A673 (cell line): ENCODE results near the gene TMEM161A. TPM values are rescaled to one million over a fixed set of nuclear protein-coding genes. Genes with fewer than 3 reads are reported as not detected.

Experiments
- BruUV-seq: library from RNA; stranded (reverse); fragments of 400-500 nt; replicated peaks from 2 replicates; lab custom pipeline; 2021; lab: Mats Ljungman, UMichigan
- CTCF ChIA-PET: fragments of 300-600 bp; sonication (Branson Sonifier 250); formaldehyde crosslinking; loops from one replicate; lab custom pipeline; 2022; ENCODE audit warnings: antibody characterized with exemption; lab: Charles Lee
- POLR2A ChIA-PET: fragments of 300-600 bp; sonication (Branson Sonifier 250); formaldehyde crosslinking; loops from one replicate; lab custom pipeline; 2022; ENCODE audit warnings: antibody characterized with exemption; ENCODE audit not compliant: low non-redundant PET; lab: Charles Lee
- DNase-seq: peaks from one replicate; pipeline ENCODE4 v3.0.0-alpha.2; 2015; ENCODE audit warnings: low spot score
- H3K27ac ChIP-seq: fragments of 200-600 bp; sonication (generic); 2 replicates; pipeline ENCODE4 v1.5.1; 2016; ENCODE audit warnings: mixed run types, low read depth, mild to moderate bottlenecking, mixed read lengths, antibody characterized with exemption, low read length; ENCODE audit not compliant: poor library complexity, severe bottlenecking
- H3K27me3 ChIP-seq: fragments of 200-600 bp; sonication (generic); replicated peaks from 2 replicates; pipeline ENCODE4 v1.6.1; 2017; ENCODE audit warnings: mixed run types, low read depth, mild to moderate bottlenecking, mixed read lengths, antibody characterized with exemption, low read length; ENCODE audit not compliant: insufficient read depth, poor library complexity
- H3K36me3 ChIP-seq: fragments of 200-600 bp; sonication (generic); 2 replicates; pipeline ENCODE4 v1.6.1; 2016; ENCODE audit warnings: mixed run types, mild to moderate bottlenecking, mixed read lengths, antibody characterized with exemption, low read length; ENCODE audit not compliant: insufficient read depth, poor library complexity, severe bottlenecking
- H3K4me1 ChIP-seq: fragments of 200-600 bp; sonication (generic); 2 replicates; pipeline ENCODE4 v1.6.1; 2017; ENCODE audit warnings: mixed run types, mild to moderate bottlenecking, mixed read lengths, antibody characterized with exemption, low read length; ENCODE audit not compliant: insufficient read depth, poor library complexity, severe bottlenecking
- H3K4me3 ChIP-seq: fragments of 200-600 bp; sonication (generic); 2 replicates; pipeline ENCODE4 v1.5.1; 2016; ENCODE audit warnings: low read depth, mixed run types, mild to moderate bottlenecking, mixed read lengths, low read length; ENCODE audit not compliant: poor library complexity, severe bottlenecking
- H3K9me3 ChIP-seq: fragments of 200-600 bp; sonication (generic); 2 replicates; pipeline ENCODE4 v1.6.1; 2016; ENCODE audit warnings: mixed run types, low read depth, mild to moderate bottlenecking, mixed read lengths, antibody characterized with exemption, low read length; ENCODE audit not compliant: poor library complexity, severe bottlenecking
- EZH2 ChIP-seq: fragments of 200-600 bp; sonication (generic); IDR thresholded peaks from 2 replicates; pipeline ENCODE4 v1.6.1; 2017; ENCODE audit warnings: borderline replicate concordance, low read depth, mild to moderate bottlenecking, mixed read lengths, antibody characterized with exemption, low read length; ENCODE audit not compliant: poor library complexity, severe bottlenecking
- intact Hi-C: fragments of 100-400 bp; cut with micrococcal nuclease; formaldehyde crosslinking; loops from one replicate; pipeline ENCODE4 v1.10.0; 2022; ENCODE audit not compliant: unreplicated experiment
- total RNA-seq: library from RNA; stranded (reverse); gene quantifications from 2 replicates; pipeline ENCODE4 v1.2.3, GENCODE V29; 2021
- TF ChIP-seq, protein P1 (sequence below): fragments of 300-800, 200-600 bp; sonication (generic); conservative IDR thresholded peaks from 2 replicates; pipeline ENCODE4 v1.5.1; 2017; ENCODE audit warnings: low read depth, mild to moderate bottlenecking, antibody characterized with exemption, low read length, moderate library complexity, mixed read lengths

The TMEM161A gene
- total RNA-seq, 1 experiment from 2014 or later: 34.4 TPM

DNA sequence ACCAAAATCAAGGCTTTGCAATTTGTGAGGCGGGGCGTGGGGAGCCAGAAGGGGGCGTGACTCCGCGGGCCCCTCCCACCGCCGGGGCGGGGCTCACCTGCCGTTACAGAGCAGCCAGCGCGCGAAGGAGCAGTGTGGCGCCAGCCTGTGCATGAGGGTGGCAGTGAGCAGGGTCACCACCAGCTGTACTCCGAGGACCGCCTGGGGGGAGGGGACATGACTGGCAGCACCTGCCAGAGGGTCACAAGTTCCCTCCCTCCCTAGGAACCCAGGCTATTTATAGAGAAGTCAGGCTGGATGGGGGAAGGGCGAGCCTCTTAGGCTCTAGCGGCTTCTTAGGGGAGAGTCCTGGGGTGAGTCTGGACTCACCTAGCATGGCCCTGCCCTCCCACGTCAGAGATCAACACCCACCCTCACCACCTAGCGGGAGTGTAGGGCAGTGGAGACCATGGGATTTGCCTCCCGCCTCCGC is 3.6 kb downstream of the TMEM161A start:
- DNase-seq: no peak
- Histone ChIP-seq H3K9me3 (peaks cover 9% of the 10 kb centered on the region), H3K27ac (no peak overlapping the region), H3K4me3 (no peak overlapping the region), H3K36me3 (no peaks in the 10 kb centered on the region), H3K4me1 (no peaks in the 10 kb centered on the region), H3K27me3 (no peaks in the 10 kb centered on the region)
- no TSS peak for BruUV-seq
- intact Hi-C loops: loop anchor here (5.0 kb wide), 1 partner anchor 137 kb away; no protein-coding TSS in a partner anchor
- TF ChIP-seq, protein P1, sequence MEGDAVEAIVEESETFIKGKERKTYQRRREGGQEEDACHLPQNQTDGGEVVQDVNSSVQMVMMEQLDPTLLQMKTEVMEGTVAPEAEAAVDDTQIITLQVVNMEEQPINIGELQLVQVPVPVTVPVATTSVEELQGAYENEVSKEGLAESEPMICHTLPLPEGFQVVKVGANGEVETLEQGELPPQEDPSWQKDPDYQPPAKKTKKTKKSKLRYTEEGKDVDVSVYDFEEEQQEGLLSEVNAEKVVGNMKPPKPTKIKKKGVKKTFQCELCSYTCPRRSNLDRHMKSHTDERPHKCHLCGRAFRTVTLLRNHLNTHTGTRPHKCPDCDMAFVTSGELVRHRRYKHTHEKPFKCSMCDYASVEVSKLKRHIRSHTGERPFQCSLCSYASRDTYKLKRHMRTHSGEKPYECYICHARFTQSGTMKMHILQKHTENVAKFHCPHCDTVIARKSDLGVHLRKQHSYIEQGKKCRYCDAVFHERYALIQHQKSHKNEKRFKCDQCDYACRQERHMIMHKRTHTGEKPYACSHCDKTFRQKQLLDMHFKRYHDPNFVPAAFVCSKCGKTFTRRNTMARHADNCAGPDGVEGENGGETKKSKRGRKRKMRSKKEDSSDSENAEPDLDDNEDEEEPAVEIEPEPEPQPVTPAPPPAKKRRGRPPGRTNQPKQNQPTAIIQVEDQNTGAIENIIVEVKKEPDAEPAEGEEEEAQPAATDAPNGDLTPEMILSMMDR: no peak
- TF ChIP-seq EZH2: no peak
- CTCF ChIA-PET: interaction anchor here (0.8 kb wide), 1 partner anchor 208 kb away, joined by 3 read pairs; no protein-coding TSS in a partner anchor
- POLR2A ChIA-PET: no interaction called here

DNA sequence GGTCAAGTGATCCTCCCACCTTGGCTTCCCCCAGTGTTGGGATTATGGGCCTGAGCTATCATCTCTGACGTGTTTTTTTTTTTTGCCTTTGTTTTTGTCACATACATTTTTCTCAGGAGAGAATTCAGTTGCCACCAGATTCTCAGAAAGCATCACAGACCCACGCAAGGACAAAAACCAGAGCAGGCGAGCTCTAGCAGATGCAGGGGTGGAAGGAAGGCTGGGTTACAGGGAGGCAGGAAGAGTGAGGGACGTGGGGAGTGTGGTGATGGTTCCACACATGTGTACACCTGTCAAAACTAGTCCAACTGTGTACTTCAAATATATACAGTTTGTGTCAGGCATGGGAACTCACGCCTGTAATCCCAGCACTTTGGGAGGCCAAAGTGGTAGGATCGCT is 4.3 kb downstream of the TMEM161A start:
- H3K9me3 ChIP-seq: peaks cover 9% of the 10 kb centered on the region
- no peak overlapping the region for H3K27ac ChIP-seq
- no peak overlapping the region for H3K4me3 ChIP-seq
- ChIA-PET POLR2A (no interaction called here), CTCF (no interaction called here)
- no peaks in the 10 kb centered on the region for H3K36me3 ChIP-seq
- TF ChIP-seq, protein P1: no peak
- TF ChIP-seq EZH2: no peak
- no peaks in the 10 kb centered on the region for H3K27me3 ChIP-seq
- BruUV-seq: no TSS peak
- no peaks in the 10 kb centered on the region for H3K4me1 ChIP-seq
- intact Hi-C loops: no loop called here
- no peak for DNase-seq

DNA sequence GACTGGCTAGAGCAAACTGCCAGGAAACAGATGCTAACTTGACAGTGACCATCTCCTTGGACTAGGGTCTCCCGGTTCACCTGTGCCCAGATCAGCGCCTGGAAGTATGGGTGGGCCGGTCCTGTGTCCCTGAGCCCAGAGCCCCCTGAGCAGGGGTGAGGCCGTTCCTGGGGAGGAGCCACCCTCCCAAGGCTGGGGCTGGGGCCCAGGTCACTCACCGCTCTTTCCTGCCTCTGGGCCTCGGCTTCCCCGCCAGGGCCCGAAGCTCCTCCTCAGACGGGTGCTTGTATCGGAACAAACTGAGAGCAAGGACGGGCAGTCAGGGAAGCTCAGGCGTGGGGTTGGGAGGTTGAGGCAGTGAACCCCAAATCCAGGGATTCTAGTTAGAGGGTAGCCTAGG is 5.4 kb downstream of the TMEM161A start:
- Histone ChIP-seq H3K36me3 (no peaks in the 10 kb centered on the region), H3K4me3 (no peak overlapping the region), H3K27me3 (no peaks in the 10 kb centered on the region), H3K27ac (no peak overlapping the region), H3K9me3 (peaks cover 9% of the 10 kb centered on the region), H3K4me1 (no peaks in the 10 kb centered on the region)
- ChIA-PET POLR2A (no interaction called here), CTCF (no interaction called here)
- TF ChIP-seq, protein P1: no peak
- TF ChIP-seq EZH2: no peak
- no peak for DNase-seq
- intact Hi-C loops: no loop called here
- BruUV-seq: no TSS peak
